ENCODE data around the gene RGS8. TPM values are rescaled to one million over a fixed set of nuclear protein-coding genes. Genes with fewer than 3 reads are reported as not detected.

RGS8 gene
- total RNA-seq, 1 experiment from 2014 or later = not detected

- intact Hi-C loops (cut with micrococcal nuclease; ENCODE audit: unreplicated experiment) (no loop called here), in situ Hi-C loops (cut with HindIII; ENCODE audit: low pct_unique_long_range_greater_than_20kb, low sequenced_read_pairs) (no loop called here)
- Histone ChIP-seq H3K9me3 (ENCODE audit: control insufficient read depth, insufficient read depth, low read depth, low read length) (no peaks in the 10 kb centered on the region), H3K4me3 (ENCODE audit: low read depth in 2 of 2, low read length in 2 of 2) (no peak overlapping the region), H3K27me3 (ENCODE audit: control insufficient read depth, insufficient read depth, low read length) (peaks cover 3% of the 10 kb centered on the region), H3K36me3 (ENCODE audit: control insufficient read depth, insufficient read depth, low read length) (no peaks in the 10 kb centered on the region), H3K27ac (ENCODE audit: low read length) (no peak overlapping the region), H3K4me1 (ENCODE audit: control insufficient read depth, insufficient read depth, low read length) (no peaks in the 10 kb centered on the region)
- no TSS peak for BruUV-seq (replicated peaks)
- ATAC-seq = no peak
- TF ChIP-seq REST (IDR thresholded peaks at IDR 0.05; ENCODE audit: insufficient read depth in 1 of 2, low read depth in 2 of 2, low read length in 1 of 2) = no peak
- no peak for TF ChIP-seq POLR2AphosphoS5 (IDR thresholded peaks at IDR 0.05; ENCODE audit: low read depth, low read length)
- no peak for TF ChIP-seq TCF7L2 (IDR thresholded peaks at IDR 0.05; ENCODE audit: low read depth, low read length)
- TF ChIP-seq CTCF (IDR thresholded peaks at IDR 0.05) = no peak
- TF ChIP-seq SIN3A (IDR thresholded peaks at IDR 0.05; ENCODE audit: borderline replicate concordance, insufficient read depth, low read depth, low read length) = no peak
- ChIA-PET CTCF (no interaction called here), POLR2A (no interaction called here)
- no peak for DNase-seq (ENCODE audit: low read depth, low spot score)
These were observed 20.3 kb upstream of the RGS8 start for GRCh38 chr1:182704677-182705076.

DNA sequence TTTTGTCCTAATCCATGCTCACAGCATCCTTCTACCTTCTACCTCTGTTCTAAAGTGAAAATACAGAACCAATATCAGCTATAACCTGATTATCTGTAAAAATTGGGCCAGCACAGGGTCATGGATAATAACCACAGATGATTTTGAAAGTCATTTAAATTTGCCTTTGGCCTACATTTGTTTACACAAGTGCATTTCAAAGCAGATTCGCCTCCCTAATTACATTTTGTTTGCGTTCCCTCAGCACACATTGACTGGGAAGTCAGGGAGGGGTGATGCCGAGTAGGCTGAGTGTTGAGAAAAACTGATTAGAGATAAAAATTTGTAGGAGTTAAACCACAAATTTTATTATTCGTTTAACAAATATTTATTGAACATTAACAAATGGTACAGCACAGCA is 19.2 kb upstream of the RGS8 start:
- ChIA-PET CTCF (no interaction called here), POLR2A (no interaction called here)
- DNase-seq (ENCODE audit: low read depth, low spot score) (no peak), ATAC-seq (no peak)
- TF ChIP-seq REST (IDR thresholded peaks at IDR 0.05; ENCODE audit: insufficient read depth in 1 of 2, low read depth in 2 of 2, low read length in 1 of 2) (no peak), POLR2AphosphoS5 (IDR thresholded peaks at IDR 0.05; ENCODE audit: low read depth, low read length) (no peak), SIN3A (IDR thresholded peaks at IDR 0.05; ENCODE audit: borderline replicate concordance, insufficient read depth, low read depth, low read length) (no peak), CTCF (IDR thresholded peaks at IDR 0.05) (no peak), TCF7L2 (IDR thresholded peaks at IDR 0.05; ENCODE audit: low read depth, low read length) (no peak)
- Histone ChIP-seq H3K4me3 (ENCODE audit: low read depth in 2 of 2, low read length in 2 of 2) (no peak overlapping the region), H3K27ac (ENCODE audit: low read length) (no peak overlapping the region), H3K4me1 (ENCODE audit: control insufficient read depth, insufficient read depth, low read length) (no peaks in the 10 kb centered on the region), H3K36me3 (ENCODE audit: control insufficient read depth, insufficient read depth, low read length) (no peaks in the 10 kb centered on the region), H3K9me3 (ENCODE audit: control insufficient read depth, insufficient read depth, low read depth, low read length) (no peaks in the 10 kb centered on the region), H3K27me3 (ENCODE audit: control insufficient read depth, insufficient read depth, low read length) (peaks cover 3% of the 10 kb centered on the region)
- in situ Hi-C loops (cut with HindIII; ENCODE audit: low pct_unique_long_range_greater_than_20kb, low sequenced_read_pairs) (no loop called here), intact Hi-C loops (cut with micrococcal nuclease; ENCODE audit: unreplicated experiment) (no loop called here)
- no TSS peak for BruUV-seq (replicated peaks)
